Measurements from ENCODE around the gene RUNX2.

DNA sequence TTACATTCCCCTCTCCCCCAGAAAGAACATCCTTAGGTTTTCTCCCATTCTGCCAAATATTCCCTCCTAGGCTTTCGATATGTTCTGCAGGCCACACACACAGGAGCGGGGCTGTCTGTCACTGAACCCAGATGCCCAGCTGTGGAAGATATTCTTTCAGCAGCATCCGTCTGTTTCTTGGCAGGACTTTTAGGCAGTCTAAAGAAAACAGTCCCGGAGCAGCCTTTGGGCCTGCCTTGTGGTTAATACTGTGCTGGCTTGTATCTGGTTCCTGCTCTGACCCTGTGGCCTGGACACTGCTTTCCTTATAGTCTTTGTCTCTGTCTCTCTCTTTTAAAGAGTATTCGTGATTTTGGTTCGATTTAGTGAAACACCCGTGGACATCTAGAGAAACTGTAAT lies 144.3 kb downstream of the RUNX2 start:
- TF ChIP-seq EZH2 (IDR thresholded peaks at IDR 0.05; ENCODE audit: borderline replicate concordance) (no peak), EZH2phosphoT487 (IDR thresholded peaks at IDR 0.05; ENCODE audit: low read depth, severe bottlenecking, unreplicated experiment) (no peak)
- TF ChIP-seq, protein P1, sequence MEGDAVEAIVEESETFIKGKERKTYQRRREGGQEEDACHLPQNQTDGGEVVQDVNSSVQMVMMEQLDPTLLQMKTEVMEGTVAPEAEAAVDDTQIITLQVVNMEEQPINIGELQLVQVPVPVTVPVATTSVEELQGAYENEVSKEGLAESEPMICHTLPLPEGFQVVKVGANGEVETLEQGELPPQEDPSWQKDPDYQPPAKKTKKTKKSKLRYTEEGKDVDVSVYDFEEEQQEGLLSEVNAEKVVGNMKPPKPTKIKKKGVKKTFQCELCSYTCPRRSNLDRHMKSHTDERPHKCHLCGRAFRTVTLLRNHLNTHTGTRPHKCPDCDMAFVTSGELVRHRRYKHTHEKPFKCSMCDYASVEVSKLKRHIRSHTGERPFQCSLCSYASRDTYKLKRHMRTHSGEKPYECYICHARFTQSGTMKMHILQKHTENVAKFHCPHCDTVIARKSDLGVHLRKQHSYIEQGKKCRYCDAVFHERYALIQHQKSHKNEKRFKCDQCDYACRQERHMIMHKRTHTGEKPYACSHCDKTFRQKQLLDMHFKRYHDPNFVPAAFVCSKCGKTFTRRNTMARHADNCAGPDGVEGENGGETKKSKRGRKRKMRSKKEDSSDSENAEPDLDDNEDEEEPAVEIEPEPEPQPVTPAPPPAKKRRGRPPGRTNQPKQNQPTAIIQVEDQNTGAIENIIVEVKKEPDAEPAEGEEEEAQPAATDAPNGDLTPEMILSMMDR (IDR thresholded peaks at IDR 0.05; ENCODE audit: poor library complexity): no peak

All from hepatocyte (in vitro differentiated cells).